AG20443 (cell line): Measurements from ENCODE around the gene KCTD16.
A peak's percentile ranks its signal among the peaks of the same experiment; 100 is the strongest.

Source experiments
- DNase-seq: peaks from one replicate; pipeline ENCODE4 v3.0.0; 2012; ENCODE audit warnings: low spot score, mixed read lengths

Gene KCTD16

GRCh38 chr5:144284931-144285502, 114.3 kb downstream of the KCTD16 start:
- DNase-seq = peak; percentile 12

GRCh38 chr5:144289277-144289676, 118.6 kb downstream of the KCTD16 start:
- DNase-seq = no peak

DNA sequence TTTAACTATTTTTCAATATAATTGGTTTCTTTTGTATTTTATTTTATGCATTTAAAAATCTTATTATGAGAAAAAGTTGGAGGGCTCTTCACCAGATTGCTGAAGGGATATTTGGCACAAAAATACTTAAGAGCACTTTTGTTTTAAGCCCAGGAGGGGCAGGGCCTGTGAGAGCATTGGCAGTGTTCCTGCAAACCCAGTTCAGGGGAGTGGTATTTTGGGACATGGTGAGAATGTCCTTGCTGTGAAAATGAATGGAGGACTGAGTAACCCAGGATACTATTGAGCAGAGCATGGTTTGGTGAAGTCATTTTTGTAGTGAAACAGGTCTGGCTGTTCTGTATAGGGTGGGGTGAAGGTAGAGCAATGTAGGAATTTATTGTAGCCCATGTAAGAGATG, 121.4 kb downstream of the KCTD16 start:
- DNase-seq = no peak

DNA sequence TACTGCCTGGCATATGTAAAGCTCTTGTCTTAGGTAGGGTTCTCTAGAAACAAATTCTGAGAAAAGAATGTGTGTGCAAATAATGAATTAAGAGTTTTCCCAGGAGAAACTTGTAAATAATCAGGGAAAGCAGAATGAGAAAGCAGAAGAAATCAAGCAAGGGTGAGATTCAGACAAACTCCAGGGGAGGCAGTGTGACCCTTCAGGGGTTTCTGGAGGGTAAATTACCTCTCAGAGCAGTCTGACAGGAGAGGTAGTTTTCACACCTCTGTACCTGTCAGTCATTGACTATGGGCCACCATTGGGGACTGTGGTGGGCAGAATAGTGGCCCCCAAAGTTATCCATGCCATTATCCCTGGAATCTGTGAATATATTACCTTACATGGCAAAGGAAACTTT, 124.6 kb downstream of the KCTD16 start:
- DNase-seq = no peak

DNA sequence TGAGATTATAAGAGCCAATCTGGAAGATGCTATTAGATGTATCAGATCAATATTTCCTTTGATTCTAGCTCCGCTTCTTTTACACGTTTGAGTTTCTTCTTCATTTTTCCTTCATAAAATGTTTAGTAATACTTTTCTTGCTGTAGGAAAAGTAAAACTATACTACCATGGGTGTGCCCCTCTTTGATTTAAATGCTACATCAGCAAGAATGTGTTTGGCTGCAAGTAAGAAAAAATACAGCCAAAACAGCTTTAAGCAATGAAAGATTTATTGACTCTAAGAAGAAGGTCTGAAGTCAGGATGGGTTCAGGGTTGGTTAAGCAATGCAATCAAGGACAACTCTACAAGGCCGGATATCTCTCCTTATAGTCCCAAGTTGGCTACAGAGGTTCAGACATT, 126.4 kb downstream of the KCTD16 start:
- DNase-seq = no peak

DNA sequence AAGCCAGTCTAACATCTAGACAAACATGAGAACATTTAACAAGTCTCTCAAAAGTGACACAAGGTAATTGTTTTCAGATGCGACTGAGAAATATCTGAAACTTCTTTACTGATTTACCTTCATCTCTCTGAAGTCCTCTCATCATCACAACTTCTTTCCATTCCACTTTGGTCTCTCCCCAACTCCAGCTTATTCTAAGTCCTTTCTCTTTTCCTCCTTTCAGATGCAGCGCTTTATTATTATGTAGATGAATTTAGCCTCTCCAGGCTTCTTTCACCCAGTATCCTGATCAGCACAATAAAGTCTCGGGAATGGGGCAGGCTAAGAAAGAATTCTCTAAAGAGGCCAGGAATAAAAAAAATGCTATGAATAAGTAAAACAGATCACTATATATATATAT, 128.0 kb downstream of the KCTD16 start:
- DNase-seq = no peak

GRCh38 chr5:144304688-144305087, 134.0 kb downstream of the KCTD16 start:
- no peak for DNase-seq

DNA sequence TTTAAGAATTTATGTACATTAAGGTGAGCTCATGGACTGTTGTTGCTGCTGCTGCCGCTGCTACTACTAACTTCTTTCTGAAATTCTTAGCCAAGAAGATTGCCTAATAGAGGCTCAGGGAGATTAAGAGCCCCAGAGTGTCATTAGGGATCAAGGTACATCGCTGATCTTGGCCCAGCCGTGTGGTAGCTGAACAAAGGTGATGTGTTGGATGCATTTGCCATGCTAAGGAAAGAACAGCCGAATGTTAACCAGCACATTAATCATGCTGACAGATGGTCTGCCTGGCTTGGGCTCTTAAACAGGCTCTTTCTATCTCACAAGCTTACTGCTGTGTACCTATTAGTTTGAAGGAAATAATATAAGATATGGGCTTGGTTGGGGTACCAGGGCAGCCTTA, 137.1 kb downstream of the KCTD16 start:
- DNase-seq = no peak

GRCh38 chr5:144308174-144308573, 137.5 kb downstream of the KCTD16 start:
- no peak for DNase-seq

DNA sequence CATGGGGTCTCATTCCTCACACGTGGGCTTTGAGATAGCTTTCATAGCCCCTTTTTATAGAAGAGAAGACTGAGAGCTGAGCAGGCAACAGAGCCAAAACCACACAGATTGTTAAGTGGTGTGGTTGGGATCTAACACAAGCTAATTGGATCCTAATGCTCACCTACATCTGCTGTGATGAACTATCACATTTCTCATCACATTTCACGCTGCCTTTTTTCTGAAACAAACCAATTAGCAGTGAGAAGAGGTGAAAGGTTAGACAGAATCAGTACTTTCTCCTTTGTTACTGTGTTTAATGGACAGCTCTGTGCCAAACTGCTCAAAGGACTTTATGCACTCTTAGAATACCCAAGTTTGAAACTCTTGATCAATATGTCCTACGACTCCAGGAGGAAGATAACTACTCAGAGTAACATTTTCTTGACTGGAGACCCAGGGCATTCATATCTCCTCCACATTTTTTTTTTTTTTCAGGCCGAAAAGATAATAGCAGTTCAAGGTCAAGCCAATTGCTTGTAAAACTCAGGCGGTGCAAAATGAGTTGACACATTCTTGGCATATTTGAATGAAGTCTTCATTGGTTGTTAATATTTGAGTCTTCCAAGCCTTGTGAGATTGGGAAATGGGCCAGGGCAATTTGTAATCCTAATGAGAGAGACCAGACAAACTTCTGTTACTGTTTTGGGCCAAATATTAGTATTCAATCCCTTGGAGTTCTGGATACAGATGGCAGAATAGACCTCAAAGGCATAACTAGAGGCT, 138.4 kb downstream of the KCTD16 start:
- no peak for DNase-seq

DNA sequence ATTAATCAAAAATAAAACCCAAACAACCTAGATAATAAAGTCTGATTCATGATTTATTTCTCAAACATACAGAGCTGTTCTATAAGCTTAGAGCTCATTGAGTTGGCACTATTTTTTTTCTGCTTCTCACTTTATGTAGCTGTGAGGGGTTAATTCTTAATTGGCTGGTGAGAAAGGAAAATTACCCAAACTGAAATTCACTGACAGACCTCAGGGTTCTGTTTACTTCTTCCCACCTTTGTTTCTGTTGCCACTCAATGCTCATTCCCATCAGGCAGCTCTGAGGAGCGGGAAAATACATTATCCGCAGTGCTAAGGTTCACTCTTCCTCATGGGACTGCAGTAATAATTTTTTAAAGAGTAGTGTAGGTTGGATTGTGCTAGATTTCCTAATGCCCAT, 139.9 kb downstream of the KCTD16 start:
- DNase-seq = no peak

DNA sequence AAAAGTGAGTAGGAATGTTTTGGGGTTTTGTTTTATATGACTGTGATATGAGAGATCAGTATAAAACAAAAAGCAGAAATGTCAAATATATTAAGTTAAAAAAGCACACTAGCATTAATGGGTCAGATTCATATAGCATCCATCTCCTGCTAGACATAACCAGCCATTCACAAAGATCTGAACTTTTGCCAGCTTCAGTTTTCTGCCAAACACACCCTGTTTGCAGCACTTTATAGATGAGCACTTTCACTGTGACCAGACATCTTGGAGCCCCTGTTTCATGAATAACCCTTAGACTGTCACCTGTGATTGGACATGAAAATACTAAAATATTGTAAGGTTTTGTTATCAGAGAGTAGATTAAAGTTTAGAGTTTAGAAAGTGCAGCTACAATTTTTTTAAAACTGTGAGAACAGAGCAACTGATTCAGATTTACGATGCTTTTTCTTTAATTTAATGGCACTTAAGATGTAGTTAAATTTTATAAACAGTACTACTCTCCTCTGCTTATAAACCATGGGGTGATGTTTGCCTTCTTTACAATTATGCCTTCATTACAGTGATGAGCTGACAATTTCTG, 142.6 kb downstream of the KCTD16 start:
- DNase-seq = no peak

GRCh38 chr5:144315026-144315425, 144.4 kb downstream of the KCTD16 start:
- no peak for DNase-seq

GRCh38 chr5:144315994-144316634, 145.4 kb downstream of the KCTD16 start:
- no peak for DNase-seq

GRCh38 chr5:144318011-144318410, 147.3 kb downstream of the KCTD16 start:
- no peak for DNase-seq

DNA sequence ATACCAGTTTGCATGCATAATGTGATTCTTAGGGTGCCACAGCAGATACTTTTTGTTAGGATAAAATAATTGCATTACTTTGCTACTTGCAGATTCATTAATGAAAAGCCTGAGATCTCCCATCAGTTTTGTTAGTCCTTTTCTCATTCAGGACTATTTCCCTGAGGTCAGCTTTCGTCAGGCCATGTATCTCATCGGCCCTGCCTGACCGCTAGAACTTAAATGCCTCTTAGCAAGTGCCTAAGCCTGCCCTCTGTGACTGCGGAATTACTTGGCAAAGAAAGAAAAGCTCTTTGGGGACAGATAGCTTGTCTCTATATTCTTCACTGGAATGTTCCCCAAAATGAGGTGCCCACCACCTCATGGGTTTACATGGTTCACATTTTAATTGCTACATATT, 147.8 kb downstream of the KCTD16 start:
- no peak for DNase-seq

DNA sequence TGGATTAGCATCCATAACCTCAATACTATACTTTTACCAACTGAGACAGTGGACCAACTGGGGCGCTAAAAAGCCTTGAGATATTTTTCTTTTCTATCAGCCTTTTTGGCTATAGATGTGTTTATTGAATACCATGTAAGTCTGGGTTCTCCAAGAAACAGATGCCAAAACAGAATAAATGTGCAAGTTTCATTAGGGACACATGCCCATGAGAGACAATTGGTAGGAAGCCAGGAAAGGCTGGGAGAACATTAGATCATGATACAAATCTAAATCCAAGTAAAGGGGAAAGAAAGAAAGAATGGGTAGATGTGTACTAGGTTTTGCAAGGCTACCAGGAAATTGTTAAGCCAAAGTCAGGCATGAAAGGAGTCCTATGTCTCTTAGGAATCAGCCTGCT, 152.5 kb downstream of the KCTD16 start:
- no peak for DNase-seq

DNA sequence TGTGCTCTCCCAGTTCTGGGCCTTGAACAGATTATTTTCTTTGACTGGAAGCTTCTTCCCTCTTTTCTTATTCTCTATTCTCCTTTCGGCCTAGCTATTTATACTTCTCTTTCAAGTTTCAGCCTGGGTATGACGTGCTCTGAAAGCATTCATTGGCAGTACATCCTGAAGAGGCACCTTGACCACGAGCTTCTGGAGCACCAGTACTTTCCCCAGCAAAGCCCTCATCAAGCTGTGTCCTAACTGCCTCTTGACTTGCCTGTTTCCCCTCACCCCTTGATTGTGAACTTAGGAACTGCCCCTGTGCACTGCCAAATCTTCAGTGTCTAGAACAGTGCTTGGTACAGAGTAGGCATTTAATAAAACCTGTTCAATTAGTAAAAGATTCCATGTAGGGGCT, 154.9 kb downstream of the KCTD16 start:
- DNase-seq = no peak

GRCh38 chr5:144328494-144328893, 157.8 kb downstream of the KCTD16 start:
- no peak for DNase-seq

- DNase-seq = no peak
These were observed 158.3 kb downstream of the KCTD16 start for GRCh38 chr5:144328980-144329379.

GRCh38 chr5:144329681-144330080, 159.0 kb downstream of the KCTD16 start:
- no peak for DNase-seq

- no peak for DNase-seq
These were observed 160.7 kb downstream of the KCTD16 start for GRCh38 chr5:144331361-144331760.

GRCh38 chr5:144332265-144332664, 161.6 kb downstream of the KCTD16 start:
- DNase-seq = no peak
